Thyroid gland (tissue), 4 donors: Measurements from ENCODE around the gene MYRFL. TPM values are rescaled to one million over a fixed set of nuclear protein-coding genes. Genes with fewer than 3 reads are reported as not detected.

ENCODE experiments used
- DNase-seq, 2 donors: peaks; one replicate each; pipeline ENCODE4 v3.0.0-alpha.2; 2019
- H3K27ac ChIP-seq, 3 donors: fragments of 200-600 bp; sonication (generic); 1 replicate in 2 of 3; 2 replicates in 1 of 3; pipeline ENCODE4 v1.5.1; 2016 to 2019; ENCODE audit warnings: mild to moderate bottlenecking in 1 of 3, moderate library complexity in 1 of 3
- H3K27me3 ChIP-seq: fragments of 200-600 bp; sonication (generic); one replicate; pipeline ENCODE4 v1.5.1; 2019
- H3K36me3 ChIP-seq, 2 donors: fragments of 200-600 bp; sonication (generic); one replicate each; pipeline ENCODE4 v1.5.1; 2016 to 2019
- H3K4me1 ChIP-seq, 2 donors: fragments of 200-600 bp; sonication (generic); one replicate each; pipeline ENCODE4 v1.5.1; 2017 to 2019
- H3K4me3 ChIP-seq, 3 donors: fragments of 200-600 bp; sonication (generic); replicated peaks in 1 of 3; 1 replicate in 2 of 3; 2 replicates in 1 of 3; pipeline ENCODE4 v1.5.1; 2016; ENCODE audit warnings: mild to moderate bottlenecking in 1 of 3
- H3K9me3 ChIP-seq: fragments of 200-600 bp; sonication (generic); one replicate; pipeline ENCODE4 v1.5.1; 2017
- POLR2A ChIP-seq, 2 donors: fragments of 450-650 bp; IDR thresholded peaks; one replicate each; pipeline ENCODE4 v1.6.1; 2017; ENCODE audit warnings: antibody characterized with exemption in 2 of 2, mild to moderate bottlenecking in 2 of 2, moderate library complexity in 1 of 2
- WGBS, 2 donors: methylation state at CpG; one replicate each; pipeline ENCODE4 v1.1.5; 2017; 5-methylcytosine and 5-hydroxymethylcytosine counted together
- intact Hi-C: fragments of 100-400 bp; cut with DNase I; formaldehyde crosslinking; loops from one replicate; pipeline ENCODE4 v1.15.1; 2023
- total RNA-seq, 4 donors: library from RNA; depleted of rRNA; stranded (reverse); fragments of >200 nt; gene quantifications; one replicate each; pipeline ENCODE4 v1.2.3, GENCODE V29; 2016
- TF ChIP-seq, protein P1 (sequence below), 6 experiments: fragments of 200-600 bp in 3 of 6; fragments of 450-650 bp in 3 of 6; sonication (generic) in 3 of 6; IDR thresholded peaks; one replicate each; pipeline ENCODE4 v1.5.1; 2016 to 2019; ENCODE audit warnings: antibody characterized with exemption in 6 of 6, mild to moderate bottlenecking in 2 of 6, inconsistent platforms in 1 of 6, moderate library complexity in 1 of 6

The MYRFL gene
- total RNA-seq, 4 donors from 2014 or later: 0.40 TPM; not detected in 3

DNA sequence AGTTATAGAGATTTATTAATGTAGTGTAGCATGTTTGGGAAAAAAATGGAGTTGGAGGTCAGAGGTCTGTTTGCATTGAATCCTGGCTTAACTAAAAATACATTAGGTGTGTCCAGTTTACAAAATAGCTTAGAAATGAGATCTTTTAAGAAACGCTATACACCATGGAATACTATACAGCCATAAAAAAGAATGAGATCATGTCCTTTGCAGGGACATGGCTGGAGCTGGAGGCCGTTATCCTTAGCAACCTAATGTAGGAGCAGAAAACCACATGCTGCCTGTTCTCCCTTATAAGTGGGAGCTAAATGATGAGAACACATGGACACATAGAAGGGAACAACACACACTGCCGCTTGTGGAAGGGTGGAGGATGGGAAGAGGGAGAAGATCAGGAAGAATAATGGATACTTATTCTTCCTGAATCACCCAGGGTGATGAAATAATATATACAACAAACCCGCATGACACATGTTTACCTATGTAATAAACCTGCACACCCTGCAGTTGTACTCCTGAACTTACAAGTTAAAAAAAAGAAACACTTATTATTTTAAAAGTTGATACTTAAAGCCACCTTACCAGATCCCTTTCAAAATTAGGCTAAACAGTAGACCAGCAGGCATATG is 14.0 kb upstream of the MYRFL start:
- no peaks in the 10 kb centered on the region for H3K9me3 ChIP-seq
- 81 to 83% methylated on average over 4 of the region's 4 CpGs for WGBS, 2 donors
- H3K4me3 ChIP-seq: no peak overlapping the region
- no peaks in the 10 kb centered on the region for H3K27me3 ChIP-seq
- intact Hi-C loops: no loop called here
- no peaks in the 10 kb centered on the region for H3K4me1 ChIP-seq
- no peak for DNase-seq
- no peaks in the 10 kb centered on the region for H3K36me3 ChIP-seq
- no peak overlapping the region for H3K27ac ChIP-seq
- no peak for TF ChIP-seq POLR2A (IDR thresholded peaks at IDR 0.05)
- TF ChIP-seq, protein P1, sequence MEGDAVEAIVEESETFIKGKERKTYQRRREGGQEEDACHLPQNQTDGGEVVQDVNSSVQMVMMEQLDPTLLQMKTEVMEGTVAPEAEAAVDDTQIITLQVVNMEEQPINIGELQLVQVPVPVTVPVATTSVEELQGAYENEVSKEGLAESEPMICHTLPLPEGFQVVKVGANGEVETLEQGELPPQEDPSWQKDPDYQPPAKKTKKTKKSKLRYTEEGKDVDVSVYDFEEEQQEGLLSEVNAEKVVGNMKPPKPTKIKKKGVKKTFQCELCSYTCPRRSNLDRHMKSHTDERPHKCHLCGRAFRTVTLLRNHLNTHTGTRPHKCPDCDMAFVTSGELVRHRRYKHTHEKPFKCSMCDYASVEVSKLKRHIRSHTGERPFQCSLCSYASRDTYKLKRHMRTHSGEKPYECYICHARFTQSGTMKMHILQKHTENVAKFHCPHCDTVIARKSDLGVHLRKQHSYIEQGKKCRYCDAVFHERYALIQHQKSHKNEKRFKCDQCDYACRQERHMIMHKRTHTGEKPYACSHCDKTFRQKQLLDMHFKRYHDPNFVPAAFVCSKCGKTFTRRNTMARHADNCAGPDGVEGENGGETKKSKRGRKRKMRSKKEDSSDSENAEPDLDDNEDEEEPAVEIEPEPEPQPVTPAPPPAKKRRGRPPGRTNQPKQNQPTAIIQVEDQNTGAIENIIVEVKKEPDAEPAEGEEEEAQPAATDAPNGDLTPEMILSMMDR (IDR thresholded peaks at IDR 0.05): no peak

DNA sequence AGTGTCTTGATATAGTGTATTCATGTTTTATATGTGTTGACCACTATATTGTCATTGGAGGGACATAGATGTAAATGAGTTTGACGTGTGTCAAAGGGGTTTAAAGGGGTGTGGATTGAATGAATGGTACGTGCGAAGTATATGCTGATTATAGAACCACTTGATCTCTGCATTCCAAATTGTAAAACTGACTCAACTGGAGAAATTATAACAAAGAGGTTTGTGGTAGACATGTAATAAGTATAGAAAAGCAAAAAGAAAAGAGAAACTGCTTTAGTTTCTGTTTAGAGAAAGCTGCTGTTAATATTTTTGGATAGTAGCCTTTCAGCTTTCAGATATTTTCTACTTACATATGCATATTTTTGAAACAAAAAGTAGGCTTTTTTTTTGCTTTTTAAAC is 8.9 kb upstream of the MYRFL start:
- Histone ChIP-seq H3K27me3 (no peaks in the 10 kb centered on the region), H3K4me3 (no peak overlapping the region), H3K27ac (no peak overlapping the region), H3K9me3 (no peaks in the 10 kb centered on the region), H3K4me1 (no peaks in the 10 kb centered on the region), H3K36me3 (peaks cover 0 to 3% of the 10 kb centered on the region in 2 donors)
- intact Hi-C loops: no loop called here
- no peak for DNase-seq
- TF ChIP-seq, protein P1 (IDR thresholded peaks at IDR 0.05): no peak
- 92 to 97% methylated on average over 3 of the region's 3 CpGs for WGBS, 2 donors

DNA sequence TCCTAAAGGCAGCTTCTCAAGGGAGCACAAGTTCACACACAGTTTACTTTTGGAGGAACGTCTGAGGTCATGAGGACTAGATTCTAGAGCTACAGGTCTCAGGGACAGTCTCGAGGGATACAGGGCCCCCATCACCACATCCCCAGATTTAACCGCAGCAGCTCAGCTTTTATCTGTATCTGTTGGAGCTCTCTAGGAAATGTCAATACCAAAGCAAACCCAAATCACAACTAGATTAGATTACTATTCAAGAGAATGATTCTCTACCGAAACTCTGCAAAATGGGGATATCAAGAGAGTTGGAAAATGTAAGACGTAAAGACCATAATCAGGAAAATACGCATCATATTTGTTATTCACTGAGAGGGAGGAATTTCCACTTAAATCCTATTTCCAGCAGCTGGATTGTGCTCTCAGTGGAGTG is 4.0 kb upstream of the MYRFL start:
- no peak for DNase-seq
- 76 to 79% methylated on average over 6 of the region's 6 CpGs for WGBS, 2 donors
- Histone ChIP-seq H3K27ac (no peak overlapping the region), H3K9me3 (no peaks in the 10 kb centered on the region), H3K4me1 (no peaks in the 10 kb centered on the region), H3K4me3 (no peak overlapping the region), H3K36me3 (peaks cover 0 to 3% of the 10 kb centered on the region in 2 donors), H3K27me3 (no peaks in the 10 kb centered on the region)
- intact Hi-C loops: no loop called here
- TF ChIP-seq POLR2A (IDR thresholded peaks at IDR 0.05): no peak
- TF ChIP-seq, protein P1 (IDR thresholded peaks at IDR 0.05): no peak

DNA sequence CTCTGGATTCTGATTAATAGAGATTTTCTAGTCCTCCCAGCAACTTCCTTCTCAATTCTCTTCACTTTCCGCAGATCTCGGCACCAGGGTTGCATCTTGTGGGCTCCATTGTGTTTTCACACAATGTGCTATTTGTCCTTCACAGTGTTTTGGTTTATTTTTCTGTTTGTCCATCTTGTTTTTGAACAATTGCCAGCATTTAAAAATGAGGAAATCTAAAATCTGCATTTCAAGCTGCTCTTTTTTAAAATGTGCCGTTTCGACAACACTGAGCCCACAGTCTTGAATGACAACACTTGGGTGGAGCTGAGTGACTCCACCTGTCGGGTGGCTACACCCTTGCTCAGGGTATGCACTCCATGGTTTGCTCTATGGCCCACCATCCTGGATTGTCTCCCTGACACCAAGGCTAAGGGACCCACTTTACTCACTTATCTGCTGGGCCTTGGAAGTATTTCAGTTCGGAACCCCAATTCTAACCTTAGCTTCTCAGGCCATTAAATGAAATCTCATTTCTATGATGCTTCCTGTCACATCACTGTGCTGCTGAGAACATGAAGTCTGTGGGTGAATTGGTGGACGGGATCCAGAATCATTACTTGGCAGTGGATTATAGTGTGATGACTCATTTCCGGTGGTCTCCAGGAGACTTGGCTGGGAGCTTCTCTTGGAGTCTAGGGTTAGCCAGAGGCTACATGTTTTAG is 3.4 kb upstream of the MYRFL start:
- Histone ChIP-seq H3K9me3 (no peaks in the 10 kb centered on the region), H3K4me3 (no peak overlapping the region), H3K36me3 (peaks cover 0 to 2% of the 10 kb centered on the region in 2 donors), H3K27me3 (no peaks in the 10 kb centered on the region), H3K27ac (no peak overlapping the region), H3K4me1 (no peaks in the 10 kb centered on the region)
- TF ChIP-seq, protein P1 (IDR thresholded peaks at IDR 0.05): no peak
- no peak for TF ChIP-seq POLR2A (IDR thresholded peaks at IDR 0.05)
- no peak for DNase-seq
- 65 to 67% methylated on average over 8 of the region's 8 CpGs for WGBS, 2 donors
- intact Hi-C loops: no loop called here

- TF ChIP-seq, protein P1 (IDR thresholded peaks at IDR 0.05): no peak
- no peak for TF ChIP-seq POLR2A (IDR thresholded peaks at IDR 0.05)
- 78 to 85% methylated on average over 3 of the region's 3 CpGs for WGBS, 2 donors
Measured at GRCh38 chr12:69822201-69822860, 2.7 kb upstream of the MYRFL start.

More at GRCh38 chr12:69822201-69822860, 2.7 kb upstream of the MYRFL start:
- Histone ChIP-seq H3K27ac (no peak overlapping the region), H3K9me3 (no peaks in the 10 kb centered on the region), H3K36me3 (no peaks in the 10 kb centered on the region), H3K4me1 (no peaks in the 10 kb centered on the region), H3K27me3 (no peaks in the 10 kb centered on the region), H3K4me3 (no peak overlapping the region)
- intact Hi-C loops: no loop called here
- DNase-seq: no peak
